SK-N-SH treated with all-trans-retinoic acid at 6 μM for 48 hours (cell line): Measurements from ENCODE around the gene POMC.
"Not testable (repeated sequence)": the region's sequence is repeated elsewhere in the genome, so short reads cannot be mapped to it uniquely, and the experiment has no call there.

Experiments used
- ATAC-seq: fragments of 200-7000 bp; cut with Tn5 transposase; 3 replicates; pipeline ENCODE4 v1.9.1; 2020; ENCODE audit warnings: mild to moderate bottlenecking, moderate library complexity
- ARNTL ChIP-seq: fragments of 450-650 bp; formaldehyde crosslinking; IDR thresholded peaks from 2 replicates; pipeline ENCODE4 v1.5.0; 2020; ENCODE audit warnings: low read depth, mild to moderate bottlenecking, moderate library complexity, borderline replicate concordance
- BACH2 ChIP-seq: fragments of 250-450 bp; sonication (Bioruptor Pico); IDR thresholded peaks from 2 replicates; pipeline ENCODE4 v1.9.0; 2021; ENCODE audit warnings: mild to moderate bottlenecking, borderline replicate concordance
- CREB5 ChIP-seq: fragments of 250-450 bp; sonication (Bioruptor Pico); IDR thresholded peaks from 2 replicates; pipeline ENCODE4 v1.5.1; 2020; ENCODE audit warnings: low read depth, mild to moderate bottlenecking, moderate library complexity
- CSDC2 ChIP-seq: fragments of 250-450 bp; sonication (Bioruptor Pico); IDR thresholded peaks from 2 replicates; pipeline ENCODE4 v1.5.0; 2020; ENCODE audit warnings: mild to moderate bottlenecking, moderate library complexity
- ESRRG ChIP-seq: fragments of 250-450 bp; sonication (Bioruptor Pico); IDR thresholded peaks from 2 replicates; pipeline ENCODE4 v1.6.1; 2021; ENCODE audit warnings: mild to moderate bottlenecking
- GLIS3 ChIP-seq: fragments of 250-450 bp; sonication (Bioruptor Pico); IDR thresholded peaks from 2 replicates; pipeline ENCODE4 v1.5.0; 2020; ENCODE audit warnings: mild to moderate bottlenecking, moderate library complexity
- OSR1 ChIP-seq: fragments of 250-450 bp; sonication (Bioruptor Pico); IDR thresholded peaks from 2 replicates; pipeline ENCODE4 v1.8.0; 2022; ENCODE audit warnings: moderate library complexity, mild to moderate bottlenecking, inconsistent platforms
- PPARA ChIP-seq: fragments of 250-450 bp; sonication (Bioruptor Pico); IDR thresholded peaks from 2 replicates; pipeline ENCODE4 v1.5.0; 2020; ENCODE audit warnings: mild to moderate bottlenecking, borderline replicate concordance
- SNAI2 ChIP-seq: fragments of 250-450 bp; sonication (Bioruptor Pico); IDR thresholded peaks from 2 replicates; pipeline ENCODE4 v1.5.0; 2020; ENCODE audit warnings: mild to moderate bottlenecking, moderate library complexity
- TCF4 ChIP-seq: fragments of 250-450 bp; sonication (Bioruptor Pico); IDR thresholded peaks from 2 replicates; pipeline ENCODE4 v1.8.0; 2021; ENCODE audit warnings: mild to moderate bottlenecking, moderate library complexity, borderline replicate concordance
- TOX ChIP-seq: fragments of 250-450 bp; sonication (Bioruptor Pico); IDR thresholded peaks from 2 replicates; pipeline ENCODE4 v1.8.0; 2021; ENCODE audit warnings: mild to moderate bottlenecking, moderate library complexity, borderline replicate concordance
- ZC3H10 ChIP-seq: fragments of 250-450 bp; sonication (Bioruptor Pico); IDR thresholded peaks from 2 replicates; pipeline ENCODE4 v1.5.1; 2021; ENCODE audit warnings: mild to moderate bottlenecking, moderate library complexity
- ZFP3 ChIP-seq: fragments of 250-450 bp; sonication (Bioruptor Pico); IDR thresholded peaks from 2 replicates; pipeline ENCODE4 v1.5.0; 2020; ENCODE audit warnings: mild to moderate bottlenecking, moderate library complexity
- ZFP30 ChIP-seq: fragments of 450-650 bp; formaldehyde crosslinking; IDR thresholded peaks from 2 replicates; pipeline ENCODE4 v1.5.0; 2022; ENCODE audit warnings: mild to moderate bottlenecking, moderate library complexity
- ZNF70 ChIP-seq: fragments of 450-650 bp; formaldehyde crosslinking; IDR thresholded peaks from 2 replicates; pipeline ENCODE4 v1.5.0; 2020; ENCODE audit warnings: mild to moderate bottlenecking, moderate library complexity
- ZNF8 ChIP-seq: fragments of 450-650 bp; formaldehyde crosslinking; IDR thresholded peaks from 2 replicates; pipeline ENCODE4 v1.5.0; 2020; ENCODE audit warnings: mild to moderate bottlenecking, moderate library complexity
- TF ChIP-seq, protein P1 (sequence below): fragments of 250-450 bp; sonication (Bioruptor Pico); IDR thresholded peaks from 2 replicates; pipeline ENCODE4 v1.8.0; 2020; ENCODE audit warnings: mild to moderate bottlenecking, moderate library complexity, borderline replicate concordance
- TF ChIP-seq, protein P2 (sequence below): fragments of 250-450 bp; sonication (Bioruptor Pico); IDR thresholded peaks from 2 replicates; pipeline ENCODE4 v1.5.0; 2020; ENCODE audit warnings: mild to moderate bottlenecking, moderate library complexity

POMC gene

GRCh38 chr2:25170888-25171287 is 2.5 kb upstream of the POMC start:
- ATAC-seq = no peak
- TF ChIP-seq ESRRG (CRISPR knock-in tag) (no peak), ZNF70 (CRISPR knock-in tag) (no peak), TCF4 (no peak), TOX (CRISPR knock-in tag) (no peak), SNAI2 (CRISPR knock-in tag) (no peak), ZFP30 (CRISPR knock-in tag) (no peak), CSDC2 (CRISPR knock-in tag) (no peak), OSR1 (no peak), ZNF8 (no peak), ZC3H10 (CRISPR knock-in tag) (no peak), ARNTL (CRISPR knock-in tag) (no peak), ZFP3 (CRISPR knock-in tag) (no peak), CREB5 (CRISPR knock-in tag) (no peak), BACH2 (CRISPR knock-in tag) (no peak)
- TF ChIP-seq, protein P1, sequence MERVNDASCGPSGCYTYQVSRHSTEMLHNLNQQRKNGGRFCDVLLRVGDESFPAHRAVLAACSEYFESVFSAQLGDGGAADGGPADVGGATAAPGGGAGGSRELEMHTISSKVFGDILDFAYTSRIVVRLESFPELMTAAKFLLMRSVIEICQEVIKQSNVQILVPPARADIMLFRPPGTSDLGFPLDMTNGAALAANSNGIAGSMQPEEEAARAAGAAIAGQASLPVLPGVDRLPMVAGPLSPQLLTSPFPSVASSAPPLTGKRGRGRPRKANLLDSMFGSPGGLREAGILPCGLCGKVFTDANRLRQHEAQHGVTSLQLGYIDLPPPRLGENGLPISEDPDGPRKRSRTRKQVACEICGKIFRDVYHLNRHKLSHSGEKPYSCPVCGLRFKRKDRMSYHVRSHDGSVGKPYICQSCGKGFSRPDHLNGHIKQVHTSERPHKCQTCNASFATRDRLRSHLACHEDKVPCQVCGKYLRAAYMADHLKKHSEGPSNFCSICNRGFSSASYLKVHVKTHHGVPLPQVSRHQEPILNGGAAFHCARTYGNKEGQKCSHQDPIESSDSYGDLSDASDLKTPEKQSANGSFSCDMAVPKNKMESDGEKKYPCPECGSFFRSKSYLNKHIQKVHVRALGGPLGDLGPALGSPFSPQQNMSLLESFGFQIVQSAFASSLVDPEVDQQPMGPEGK (CRISPR knock-in tag) = no peak
- TF ChIP-seq, protein P2, sequence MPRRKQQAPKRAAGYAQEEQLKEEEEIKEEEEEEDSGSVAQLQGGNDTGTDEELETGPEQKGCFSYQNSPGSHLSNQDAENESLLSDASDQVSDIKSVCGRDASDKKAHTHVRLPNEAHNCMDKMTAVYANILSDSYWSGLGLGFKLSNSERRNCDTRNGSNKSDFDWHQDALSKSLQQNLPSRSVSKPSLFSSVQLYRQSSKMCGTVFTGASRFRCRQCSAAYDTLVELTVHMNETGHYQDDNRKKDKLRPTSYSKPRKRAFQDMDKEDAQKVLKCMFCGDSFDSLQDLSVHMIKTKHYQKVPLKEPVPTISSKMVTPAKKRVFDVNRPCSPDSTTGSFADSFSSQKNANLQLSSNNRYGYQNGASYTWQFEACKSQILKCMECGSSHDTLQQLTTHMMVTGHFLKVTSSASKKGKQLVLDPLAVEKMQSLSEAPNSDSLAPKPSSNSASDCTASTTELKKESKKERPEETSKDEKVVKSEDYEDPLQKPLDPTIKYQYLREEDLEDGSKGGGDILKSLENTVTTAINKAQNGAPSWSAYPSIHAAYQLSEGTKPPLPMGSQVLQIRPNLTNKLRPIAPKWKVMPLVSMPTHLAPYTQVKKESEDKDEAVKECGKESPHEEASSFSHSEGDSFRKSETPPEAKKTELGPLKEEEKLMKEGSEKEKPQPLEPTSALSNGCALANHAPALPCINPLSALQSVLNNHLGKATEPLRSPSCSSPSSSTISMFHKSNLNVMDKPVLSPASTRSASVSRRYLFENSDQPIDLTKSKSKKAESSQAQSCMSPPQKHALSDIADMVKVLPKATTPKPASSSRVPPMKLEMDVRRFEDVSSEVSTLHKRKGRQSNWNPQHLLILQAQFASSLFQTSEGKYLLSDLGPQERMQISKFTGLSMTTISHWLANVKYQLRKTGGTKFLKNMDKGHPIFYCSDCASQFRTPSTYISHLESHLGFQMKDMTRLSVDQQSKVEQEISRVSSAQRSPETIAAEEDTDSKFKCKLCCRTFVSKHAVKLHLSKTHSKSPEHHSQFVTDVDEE (CRISPR knock-in tag) = no peak

- no peak for ATAC-seq
- no peak for TF ChIP-seq ZNF8
- no peak for TF ChIP-seq GLIS3 (CRISPR knock-in tag)
- TF ChIP-seq, protein P1 (CRISPR knock-in tag) = no peak
Measured at GRCh38 chr2:25169073-25169470, 692 bp upstream of the POMC start.

- TF ChIP-seq ZFP3 (CRISPR knock-in tag) = no peak
- TF ChIP-seq PPARA (CRISPR knock-in tag) = no peak
- no peak for TF ChIP-seq ZC3H10 (CRISPR knock-in tag)
- no peak for TF ChIP-seq GLIS3 (CRISPR knock-in tag)
- TF ChIP-seq TCF4 = no peak
- no peak for TF ChIP-seq SNAI2 (CRISPR knock-in tag)
- TF ChIP-seq ZNF70 (CRISPR knock-in tag) = no peak
- TF ChIP-seq ESRRG (CRISPR knock-in tag) = no peak
- no peak for TF ChIP-seq TOX (CRISPR knock-in tag)
- ATAC-seq = peak; percentile 72
Measured at GRCh38 chr2:25165992-25166875, 2.1 kb downstream of the POMC start.

- ATAC-seq = no peak
- no peak for TF ChIP-seq SNAI2 (CRISPR knock-in tag)
- no peak for TF ChIP-seq ARNTL (CRISPR knock-in tag)
Measured at GRCh38 chr2:25164561-25164960, 3.8 kb downstream of the POMC start.

DNA sequence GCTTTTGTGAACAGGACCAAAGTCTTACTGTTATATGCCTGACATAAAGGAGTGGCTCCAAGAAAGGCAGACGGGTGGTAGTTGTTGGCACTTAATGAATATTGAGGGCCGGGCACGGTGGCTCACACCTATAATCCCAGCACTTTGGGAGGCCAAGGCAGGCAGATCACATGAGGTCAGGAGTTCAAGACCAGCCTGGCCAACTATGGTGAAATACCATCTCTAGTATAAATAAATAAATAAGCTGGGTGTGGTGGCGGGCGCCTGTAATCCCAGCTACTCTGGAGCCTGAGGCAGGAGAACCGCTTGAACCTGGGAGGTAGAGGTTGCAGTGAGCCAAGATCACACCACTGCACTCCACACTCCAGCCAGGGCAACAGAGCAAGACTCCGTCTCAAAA is 6.3 kb downstream of the POMC start:
- not testable (repeated sequence) for ATAC-seq
